GM12873 (cell line): ENCODE measurements around the gene XCL1.

Source experiments
- TF ChIP-seq, protein P1 (sequence below): IDR thresholded peaks from 2 replicates; pipeline ENCODE4 v1.5.1; 2012; ENCODE audit warnings: low read depth, mild to moderate bottlenecking, moderate library complexity, low read length, control low read depth; ENCODE audit not compliant: insufficient read depth; ENCODE audit errors: missing control alignments

The XCL1 gene

GRCh38 chr1:168589167-168589566, 12.8 kb downstream of the XCL1 start:
- TF ChIP-seq, protein P1, sequence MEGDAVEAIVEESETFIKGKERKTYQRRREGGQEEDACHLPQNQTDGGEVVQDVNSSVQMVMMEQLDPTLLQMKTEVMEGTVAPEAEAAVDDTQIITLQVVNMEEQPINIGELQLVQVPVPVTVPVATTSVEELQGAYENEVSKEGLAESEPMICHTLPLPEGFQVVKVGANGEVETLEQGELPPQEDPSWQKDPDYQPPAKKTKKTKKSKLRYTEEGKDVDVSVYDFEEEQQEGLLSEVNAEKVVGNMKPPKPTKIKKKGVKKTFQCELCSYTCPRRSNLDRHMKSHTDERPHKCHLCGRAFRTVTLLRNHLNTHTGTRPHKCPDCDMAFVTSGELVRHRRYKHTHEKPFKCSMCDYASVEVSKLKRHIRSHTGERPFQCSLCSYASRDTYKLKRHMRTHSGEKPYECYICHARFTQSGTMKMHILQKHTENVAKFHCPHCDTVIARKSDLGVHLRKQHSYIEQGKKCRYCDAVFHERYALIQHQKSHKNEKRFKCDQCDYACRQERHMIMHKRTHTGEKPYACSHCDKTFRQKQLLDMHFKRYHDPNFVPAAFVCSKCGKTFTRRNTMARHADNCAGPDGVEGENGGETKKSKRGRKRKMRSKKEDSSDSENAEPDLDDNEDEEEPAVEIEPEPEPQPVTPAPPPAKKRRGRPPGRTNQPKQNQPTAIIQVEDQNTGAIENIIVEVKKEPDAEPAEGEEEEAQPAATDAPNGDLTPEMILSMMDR, result no peak

DNA sequence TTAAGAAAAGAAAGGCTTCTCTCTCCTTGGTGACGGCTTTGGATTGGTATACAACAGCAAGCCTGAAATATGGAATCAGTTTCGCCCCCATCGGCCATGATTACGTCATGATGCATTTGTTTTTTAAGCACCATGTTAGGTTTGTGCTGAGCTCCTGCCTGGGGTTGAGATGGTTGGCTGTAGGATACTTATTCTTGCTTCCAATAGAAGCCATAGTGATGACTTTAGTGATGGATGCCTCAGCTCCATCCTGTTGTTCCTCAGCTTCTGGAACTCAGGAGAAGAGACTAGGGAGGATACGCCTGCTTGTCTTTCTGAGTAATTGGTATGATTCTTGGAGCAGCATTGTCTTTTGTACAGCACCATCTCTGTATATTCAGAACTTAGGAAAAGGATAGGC, 14.7 kb downstream of the XCL1 start:
- TF ChIP-seq, protein P1, result no peak

DNA sequence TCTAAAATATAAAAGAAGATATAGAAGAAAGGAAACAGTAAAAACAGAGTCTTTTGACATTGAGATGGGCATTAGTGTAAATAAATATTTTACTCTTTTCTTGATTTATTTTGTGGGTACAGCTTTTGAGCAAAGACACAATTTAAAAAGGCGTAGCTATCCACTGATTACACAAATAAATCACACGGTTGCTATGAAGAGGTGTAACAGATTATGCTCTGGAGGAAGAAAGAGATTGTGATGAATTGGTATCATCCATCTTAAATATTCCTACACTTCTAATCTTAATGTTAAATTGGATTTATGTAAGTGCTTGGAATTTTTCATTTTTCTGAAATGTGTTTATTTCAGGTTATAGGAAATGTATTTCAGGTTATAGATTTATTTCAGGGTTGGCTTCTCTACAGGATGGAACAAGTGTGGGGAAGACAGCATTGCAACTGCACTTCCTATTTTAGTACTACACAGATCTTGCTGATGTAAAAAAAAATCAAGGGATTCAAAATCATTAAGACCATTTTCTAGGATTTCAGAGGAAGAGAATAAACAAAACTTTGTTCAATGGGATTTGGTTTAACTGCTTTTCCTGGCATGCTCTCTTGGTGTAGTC, 15.3 kb downstream of the XCL1 start:
- TF ChIP-seq, protein P1, result no peak

DNA sequence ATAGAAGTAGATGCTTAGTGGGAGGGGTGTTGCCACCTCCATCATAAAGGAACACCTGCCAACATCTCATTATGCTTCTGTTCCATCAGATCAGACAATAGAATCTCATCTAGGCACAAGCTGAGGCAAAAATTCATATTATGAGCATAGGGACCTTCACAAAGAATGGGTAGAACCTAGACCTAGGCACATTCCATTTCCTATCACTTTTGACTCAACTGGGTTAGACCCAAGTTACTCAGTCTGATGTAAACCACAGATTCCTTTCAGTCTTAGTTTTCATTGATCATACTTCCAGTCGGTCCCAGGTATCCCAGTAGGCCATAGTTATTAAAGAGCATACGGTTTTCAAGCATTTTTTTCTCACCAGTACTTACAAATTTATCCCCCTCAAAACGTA, 21.7 kb downstream of the XCL1 start:
- TF ChIP-seq, protein P1, result no peak

GRCh38 chr1:168598892-168599291, 22.5 kb downstream of the XCL1 start:
- TF ChIP-seq, protein P1, result no peak

DNA sequence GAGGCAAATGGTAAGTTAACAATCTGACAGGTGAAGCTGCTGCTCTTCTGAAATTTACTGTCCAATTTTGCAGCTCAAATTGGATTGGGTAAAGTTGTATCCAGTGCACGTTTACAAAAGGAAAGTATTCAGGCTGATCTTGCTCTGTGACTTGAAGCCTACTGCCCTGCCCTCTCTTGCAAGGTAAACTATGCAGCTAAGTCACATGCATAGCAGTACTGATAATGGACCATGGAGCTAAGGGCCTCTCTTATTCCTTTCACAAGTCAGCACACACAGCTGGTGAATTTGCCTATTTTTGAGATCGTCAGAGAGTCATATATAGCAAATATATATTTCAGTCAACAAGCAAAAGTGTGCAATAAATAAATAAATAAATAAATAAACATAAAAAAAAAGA, 23.2 kb downstream of the XCL1 start:
- TF ChIP-seq, protein P1, result no peak

DNA sequence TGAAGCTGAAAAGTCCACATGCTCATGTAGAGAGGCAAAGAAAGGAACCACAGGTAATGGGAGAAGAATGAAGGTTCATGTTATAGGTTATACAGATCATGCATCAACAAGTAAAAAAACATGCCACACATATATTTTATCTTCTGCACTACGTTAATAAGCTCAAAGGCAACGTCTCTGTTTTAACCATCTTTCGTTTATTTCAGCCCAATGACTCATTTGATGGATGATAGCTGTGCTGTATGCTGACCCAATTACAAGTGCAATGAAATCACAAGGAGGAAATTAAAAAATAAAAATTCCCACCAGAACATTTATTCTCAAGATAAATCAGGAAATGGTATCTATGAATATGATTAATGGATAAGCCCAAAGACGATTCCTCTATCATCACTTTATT, 24.6 kb downstream of the XCL1 start:
- TF ChIP-seq, protein P1, result no peak
